DOHH2 (cell line): Measurements from ENCODE around the gene ATP2B3.

ENCODE experiments used
- H3F3A ChIP-seq: fragments of 200-600 bp; sonication (generic), shearing (Covaris generic); 2 replicates; pipeline ENCODE4 v1.6.0; 2016; ENCODE audit warnings: antibody characterized with exemption, mild to moderate bottlenecking; ENCODE audit not compliant: control insufficient read depth, insufficient read depth
- H3K27ac ChIP-seq: fragments of 200-600 bp; sonication (generic); 2 replicates; pipeline ENCODE4 v1.5.1; 2014; ENCODE audit warnings: low read depth, mild to moderate bottlenecking, low read length, moderate library complexity
- H3K27me3 ChIP-seq: fragments of 200-600 bp; sonication (generic); 2 replicates; pipeline ENCODE4 v1.6.1; 2014; ENCODE audit warnings: mild to moderate bottlenecking, low read length, mixed read lengths; ENCODE audit not compliant: control insufficient read depth
- H3K36me3 ChIP-seq: fragments of 200-600 bp; sonication (generic); 2 replicates; pipeline ENCODE4 v1.6.1; 2014; ENCODE audit warnings: mild to moderate bottlenecking, low read length, moderate library complexity, mixed read lengths; ENCODE audit not compliant: control insufficient read depth
- H3K4me1 ChIP-seq: fragments of 200-600 bp; sonication (generic); 2 replicates; pipeline ENCODE4 v1.6.1; 2014; ENCODE audit warnings: mild to moderate bottlenecking, low read length, mixed read lengths; ENCODE audit not compliant: control insufficient read depth
- H3K4me2 ChIP-seq: fragments of 200-600 bp; sonication (generic); 2 replicates; pipeline ENCODE4 v1.6.0; 2014; ENCODE audit warnings: mild to moderate bottlenecking, low read length, moderate library complexity
- H3K4me3 ChIP-seq: fragments of 200-600 bp; sonication (generic); 2 replicates; pipeline ENCODE4 v1.5.1; 2014; ENCODE audit warnings: mild to moderate bottlenecking, low read length, mixed read lengths
- H3K79me2 ChIP-seq: fragments of 200-600 bp; sonication (generic); 2 replicates; pipeline ENCODE4 v1.6.1; 2014; ENCODE audit warnings: mild to moderate bottlenecking, low read length, mixed read lengths; ENCODE audit not compliant: control insufficient read depth
- H3K9me2 ChIP-seq: fragments of 200-600 bp; sonication (generic); replicated peaks from 2 replicates; pipeline ENCODE4 v1.6.1; 2014; ENCODE audit warnings: mild to moderate bottlenecking, low read length, mixed read lengths; ENCODE audit not compliant: control insufficient read depth
- H3K9me3 ChIP-seq: fragments of 200-600 bp; sonication (generic); 2 replicates; pipeline ENCODE4 v1.6.1; 2014; ENCODE audit warnings: antibody characterized with exemption, low read length, mixed read lengths; ENCODE audit not compliant: control insufficient read depth, insufficient read depth
- H4K20me1 ChIP-seq: fragments of 200-600 bp; sonication (generic); 2 replicates; pipeline ENCODE4 v1.6.0; 2014; ENCODE audit warnings: low read depth, mild to moderate bottlenecking, antibody characterized with exemption, low read length, moderate library complexity; ENCODE audit not compliant: control insufficient read depth, insufficient read depth
- CTCF ChIP-seq: fragments of 200-600 bp; sonication (generic); IDR thresholded peaks from one replicate; pipeline ENCODE4 v1.5.1; 2014; ENCODE audit warnings: antibody characterized with exemption, mild to moderate bottlenecking, low read depth, low read length; ENCODE audit not compliant: poor library complexity, severe bottlenecking
- EZH2phosphoT487 ChIP-seq: fragments of 200-600 bp; sonication (generic); IDR thresholded peaks from 2 replicates; pipeline ENCODE4 v1.6.1; 2017; ENCODE audit warnings: borderline replicate concordance, mild to moderate bottlenecking, antibody characterized with exemption, low read length, moderate library complexity, mixed read lengths

ATP2B3 gene

DNA sequence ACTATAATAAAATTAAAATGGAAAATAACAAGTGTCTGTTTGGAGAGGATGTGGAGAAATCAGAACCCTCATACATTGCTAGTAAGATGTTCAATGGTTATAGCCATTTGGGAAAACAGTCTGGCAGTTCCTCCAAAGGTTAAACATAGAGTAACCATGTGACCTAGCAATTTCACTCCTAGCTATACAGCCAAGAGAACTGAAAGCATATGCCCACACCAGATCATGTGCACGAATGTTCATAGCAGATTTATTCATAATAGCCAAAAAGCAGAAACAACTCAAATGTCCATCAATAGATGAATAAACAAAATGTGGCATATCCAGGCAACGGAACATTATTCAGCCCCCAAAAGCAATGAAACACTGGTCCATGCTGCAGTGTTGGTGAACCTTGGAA lies 90.9 kb downstream of the ATP2B3 start:
- Histone ChIP-seq H4K20me1 (no peaks in the 10 kb centered on the region), H3K9me3 (no peaks in the 10 kb centered on the region), H3K27ac (no peak overlapping the region), H3F3A (no peaks in the 10 kb centered on the region), H3K9me2 (no peaks in the 10 kb centered on the region), H3K27me3 (peaks cover 18% of the 10 kb centered on the region), H3K36me3 (no peaks in the 10 kb centered on the region), H3K4me2 (no peak overlapping the region), H3K4me1 (no peaks in the 10 kb centered on the region), H3K4me3 (no peak overlapping the region), H3K79me2 (no peaks in the 10 kb centered on the region)
- TF ChIP-seq CTCF (no peak), EZH2phosphoT487 (no peak)

GRCh38 chrX:153608806-153609205 lies 91.4 kb downstream of the ATP2B3 start:
- no peaks in the 10 kb centered on the region for H4K20me1 ChIP-seq

GRCh38 chrX:153609917-153610835 lies 92.7 kb downstream of the ATP2B3 start:
- H3K9me3 ChIP-seq, result no peaks in the 10 kb centered on the region
- no peaks in the 10 kb centered on the region for H3K36me3 ChIP-seq
- peaks cover 19% of the 10 kb centered on the region for H3K27me3 ChIP-seq
- H3F3A ChIP-seq, result no peaks in the 10 kb centered on the region
- H3K4me1 ChIP-seq, result no peaks in the 10 kb centered on the region
- H3K27ac ChIP-seq, result no peak overlapping the region
- no peak for TF ChIP-seq EZH2phosphoT487
- TF ChIP-seq CTCF, result peak; percentile 61
- no peaks in the 10 kb centered on the region for H3K79me2 ChIP-seq
- H3K9me2 ChIP-seq, result no peaks in the 10 kb centered on the region
- H4K20me1 ChIP-seq, result no peaks in the 10 kb centered on the region
- H3K4me2 ChIP-seq, result peak overlapping the region; percentile 50
- peak overlapping the region; percentile 43; the same call in 1 of the 2 replicates for H3K4me3 ChIP-seq

More at GRCh38 chrX:153608806-153609205, 91.4 kb downstream of the ATP2B3 start:
- Histone ChIP-seq H3K4me1 (no peaks in the 10 kb centered on the region), H3K9me2 (no peaks in the 10 kb centered on the region), H3K27me3 (peaks cover 19% of the 10 kb centered on the region), H3K9me3 (no peaks in the 10 kb centered on the region), H3K4me2 (no peak overlapping the region), H3K27ac (no peak overlapping the region), H3K4me3 (no peak overlapping the region), H3K79me2 (no peaks in the 10 kb centered on the region), H3K36me3 (no peaks in the 10 kb centered on the region), H3F3A (no peaks in the 10 kb centered on the region)
- TF ChIP-seq CTCF (no peak), EZH2phosphoT487 (no peak)
